Measurements from ENCODE around the gene DSTYK. TPM values are rescaled to one million over a fixed set of nuclear protein-coding genes. Genes with fewer than 3 reads are reported as not detected.

DSTYK gene
- total and polyA plus RNA-seq, 4 donors: 3.5 to 19.3 (median 7.1) TPM

GRCh38 chr1:205128050-205128449 lies 83.5 kb downstream of the DSTYK start:
- Histone ChIP-seq H3K27me3 (ENCODE audit: control insufficient read depth in 3 of 3, insufficient read depth in 3 of 3, low read length in 2 of 3) (peaks cover 0 to 2% (median 0%) of the 10 kb centered on the region in 3 donors), H3K9me3 (ENCODE audit: control insufficient read depth in 4 of 4, insufficient read depth in 3 of 4, low read length in 3 of 4) (no peaks in the 10 kb centered on the region), H3K4me3 (no peak overlapping the region), H3K9ac (ENCODE audit: insufficient read depth in 1 of 2, low read length in 2 of 2) (no peak overlapping the region), H3K36me3 (ENCODE audit: control insufficient read depth in 4 of 4, insufficient read depth in 4 of 4, low read length in 4 of 4) (no peaks in the 10 kb centered on the region), H3K27ac (ENCODE audit: low read depth in 1 of 2, low read length in 1 of 2) (no peak overlapping the region), H3K4me1 (ENCODE audit: control insufficient read depth in 5 of 5, insufficient read depth in 5 of 5, low read length in 5 of 5) (peaks cover 0 to under 1% (median 0%) of the 10 kb centered on the region in 5 donors)
- TF ChIP-seq CTCF (IDR thresholded peaks at IDR 0.05; ENCODE audit: control extremely low read depth, extremely low read depth): no peak
- no peak for DNase-seq
- no peak for ATAC-seq (ENCODE audit: insufficient read depth, low FRiP score)
- 93% methylated on average over 2 of the region's 2 CpGs for WGBS, 2 donors

- ATAC-seq (ENCODE audit: insufficient read depth, low FRiP score) (no peak), DNase-seq (no peak)
- Histone ChIP-seq H3K9ac (ENCODE audit: insufficient read depth in 1 of 2, low read length in 2 of 2) (no peak overlapping the region), H3K4me3 (no peak overlapping the region), H3K27ac (ENCODE audit: low read depth in 1 of 2, low read length in 1 of 2) (no peak overlapping the region), H3K36me3 (ENCODE audit: control insufficient read depth in 4 of 4, insufficient read depth in 4 of 4, low read length in 4 of 4) (no peaks in the 10 kb centered on the region), H3K9me3 (ENCODE audit: control insufficient read depth in 4 of 4, insufficient read depth in 3 of 4, low read length in 3 of 4) (no peaks in the 10 kb centered on the region), H3K4me1 (ENCODE audit: control insufficient read depth in 5 of 5, insufficient read depth in 5 of 5, low read length in 5 of 5) (peaks cover 0 to 4% (median 2%) of the 10 kb centered on the region in 5 donors), H3K27me3 (ENCODE audit: control insufficient read depth in 3 of 3, insufficient read depth in 3 of 3, low read length in 2 of 3) (peaks cover 0 to 2% (median 0%) of the 10 kb centered on the region in 3 donors)
- TF ChIP-seq CTCF (IDR thresholded peaks at IDR 0.05; ENCODE audit: control extremely low read depth, extremely low read depth): no peak
- WGBS, 2 donors: 64 to 82% methylated on average over 3 of the region's 3 CpGs
Measured at GRCh38 chr1:205127646-205128045, 83.9 kb downstream of the DSTYK start.

- Histone ChIP-seq H3K9me3 (ENCODE audit: control insufficient read depth in 4 of 4, insufficient read depth in 3 of 4, low read length in 3 of 4) (no peaks in the 10 kb centered on the region), H3K27me3 (ENCODE audit: control insufficient read depth in 3 of 3, insufficient read depth in 3 of 3, low read length in 2 of 3) (no peaks in the 10 kb centered on the region), H3K4me3 (no peak overlapping the region), H3K9ac (ENCODE audit: insufficient read depth in 1 of 2, low read length in 2 of 2) (no peak overlapping the region), H3K4me1 (ENCODE audit: control insufficient read depth in 5 of 5, insufficient read depth in 5 of 5, low read length in 5 of 5) (peaks cover 0 to 19% (median 13%) of the 10 kb centered on the region in 5 donors), H3K36me3 (ENCODE audit: control insufficient read depth in 4 of 4, insufficient read depth in 4 of 4, low read length in 4 of 4) (peaks cover 0 to 5% (median 0%) of the 10 kb centered on the region in 4 donors), H3K27ac (ENCODE audit: low read depth in 1 of 2, low read length in 1 of 2) (no peak overlapping the region)
- DNase-seq (no peak), ATAC-seq (ENCODE audit: insufficient read depth, low FRiP score) (no peak)
- TF ChIP-seq CTCF (IDR thresholded peaks at IDR 0.05; ENCODE audit: control extremely low read depth, extremely low read depth): no peak
- WGBS, 2 donors: 82 to 83% methylated on average over 7 of the region's 7 CpGs
Measured at GRCh38 chr1:205124726-205125125, 86.8 kb downstream of the DSTYK start.

DNA sequence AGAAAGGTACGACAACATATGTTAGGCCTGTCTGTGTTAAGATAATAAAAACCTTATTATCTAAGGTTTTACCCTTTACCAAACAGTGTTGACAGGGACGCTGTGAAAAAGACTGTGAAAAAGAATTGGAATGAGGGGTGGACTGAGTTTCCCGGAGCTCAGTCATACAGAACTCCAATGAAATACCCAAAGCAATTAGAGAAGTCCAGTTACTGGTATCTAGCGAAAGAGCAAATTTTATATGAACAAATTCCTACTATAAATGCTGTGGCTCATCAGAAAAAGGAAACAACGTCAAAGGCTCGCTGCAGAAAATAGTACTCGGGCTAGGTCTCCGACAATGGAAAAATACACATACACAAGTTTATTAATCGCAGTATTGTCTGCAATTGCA lies 89.0 kb downstream of the DSTYK start:
- Histone ChIP-seq H3K27ac (ENCODE audit: low read depth in 1 of 2, low read length in 1 of 2) (peak overlapping the region; percentile 90 to 92), H3K4me1 (ENCODE audit: control insufficient read depth in 5 of 5, insufficient read depth in 5 of 5, low read length in 5 of 5) (peaks cover 0 to 23% (median 13%) of the 10 kb centered on the region in 5 donors), H3K9me3 (ENCODE audit: control insufficient read depth in 4 of 4, insufficient read depth in 3 of 4, low read length in 3 of 4) (no peaks in the 10 kb centered on the region), H3K27me3 (ENCODE audit: control insufficient read depth in 3 of 3, insufficient read depth in 3 of 3, low read length in 2 of 3) (no peaks in the 10 kb centered on the region), H3K9ac (ENCODE audit: insufficient read depth in 1 of 2, low read length in 2 of 2) (peak overlapping the region; percentile 87 to 95), H3K4me3 (no peak overlapping the region), H3K36me3 (ENCODE audit: control insufficient read depth in 4 of 4, insufficient read depth in 4 of 4, low read length in 4 of 4) (peaks cover 0 to 5% (median 1%) of the 10 kb centered on the region in 4 donors)
- WGBS, 2 donors: 5 to 22% methylated on average over 9 of the region's 9 CpGs
- ATAC-seq (ENCODE audit: insufficient read depth, low FRiP score): no peak
- no peak for DNase-seq
- TF ChIP-seq CTCF (IDR thresholded peaks at IDR 0.05; ENCODE audit: control extremely low read depth, extremely low read depth): no peak

Data from lung (tissue), 12 donors.